ENCODE results near the gene ANKRD33B.

DNA sequence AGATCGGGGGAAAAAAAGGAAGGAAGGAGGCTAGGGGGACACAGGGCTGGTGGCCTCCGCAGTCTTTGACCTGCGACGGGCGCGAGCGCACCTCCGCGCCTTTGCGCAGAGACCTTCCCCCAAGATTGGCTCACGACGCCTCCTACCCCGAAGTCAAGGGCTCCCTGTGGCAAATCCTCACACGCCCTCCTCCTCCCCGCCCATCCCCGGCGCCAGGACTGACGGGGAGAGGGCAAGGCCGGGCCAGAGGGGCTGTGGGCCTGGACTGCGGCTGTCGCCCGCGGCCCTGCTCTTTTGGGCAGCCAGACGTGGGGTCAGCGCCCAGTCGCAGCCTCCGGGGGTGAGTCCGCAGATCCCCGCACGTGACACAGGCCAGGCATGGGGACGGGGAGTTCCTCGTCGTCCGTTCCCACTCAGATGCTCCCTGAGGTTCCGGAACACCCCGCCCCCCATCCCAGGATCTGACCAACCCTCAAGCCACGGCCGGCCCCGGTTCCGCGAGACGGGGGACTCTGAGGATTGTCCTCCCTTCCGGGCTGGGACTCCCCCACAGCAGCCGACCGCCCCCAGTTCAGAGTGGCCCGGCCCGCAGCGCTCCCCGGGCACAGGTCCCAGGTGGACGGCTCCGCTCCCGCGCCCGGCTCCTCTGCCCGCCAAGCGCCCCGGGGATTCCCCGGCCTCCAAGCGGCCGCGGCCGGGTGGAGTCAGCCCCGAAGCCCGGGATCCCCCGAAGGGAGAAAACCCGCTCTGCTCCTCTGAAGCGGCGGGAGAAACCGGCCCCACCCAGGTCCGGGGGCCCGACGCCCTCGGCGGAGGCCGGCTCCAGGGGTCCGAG lies 543 bp upstream of the ANKRD33B start:
- TF ChIP-seq ZNF274 (IDR thresholded peaks at IDR 0.05; ENCODE audit: low read depth, low read length): no peak
- no peak for TF ChIP-seq SUZ12 (IDR thresholded peaks at IDR 0.05; ENCODE audit: extremely low read depth, insufficient read depth, insufficient read length)
- no peak for TF ChIP-seq YY1 (IDR thresholded peaks at IDR 0.05; ENCODE audit: insufficient read depth, insufficient read length)

Measured in NT2/D1 (cell line).